Measurements from ENCODE around the gene WDR72. TPM values are rescaled to one million over a fixed set of nuclear protein-coding genes. Genes with fewer than 3 reads are reported as not detected.

The WDR72 gene
- total and polyA plus RNA-seq, 2 donors (not counting 1 experiment from before 2014, with no cell fraction given): not detected

GRCh38 chr15:53757906-53758305, 1.6 kb downstream of the WDR72 start:
- no peaks in the 10 kb centered on the region for H3K4me1 ChIP-seq (ENCODE audit: control insufficient read depth in 2 of 2, insufficient read depth in 2 of 2, low read length in 2 of 2)
- no peak overlapping the region for H3K4me2 ChIP-seq (replicated peaks; ENCODE audit: low read depth, low read length, poor library complexity, severe bottlenecking)
- H3K4me1 Mint-ChIP-seq: peaks cover 5% of the 10 kb centered on the region
- no peak overlapping the region for H3K9ac ChIP-seq (ENCODE audit: low read length)
- DNase-seq (no peak), ATAC-seq (ENCODE audit: low read depth) (no peak)
- H4K20me1 ChIP-seq (ENCODE audit: control insufficient read depth, insufficient read depth, low read length, poor library complexity, severe bottlenecking): no peaks in the 10 kb centered on the region
- H3K27me3 ChIP-seq (replicated peaks in 1 of 4; ENCODE audit: control extremely low read depth in 1 of 4, control insufficient read depth in 3 of 4, insufficient read depth in 4 of 4, low read length in 3 of 4): peaks cover 0 to 14% (median 4%) of the 10 kb centered on the region in 4 experiments
- WGBS (ENCODE audit: insufficient coverage): no CpG with 5 or more reads among the region's 6 CpGs
- ChIA-PET CTCF (no interaction called here), POLR2A (no interaction called here)
- H3K27ac ChIP-seq (ENCODE audit: low read length in 2 of 2): no peak overlapping the region
- H3K4me3 ChIP-seq (ENCODE audit: control extremely low read depth in 1 of 5, extremely low read depth in 1 of 5, insufficient read depth in 1 of 5, low read depth in 2 of 5, low read length in 4 of 5): no peak overlapping the region
- peaks cover 52% of the 10 kb centered on the region for H3K27me3 Mint-ChIP-seq
- no peak overlapping the region for H2AFZ ChIP-seq (ENCODE audit: insufficient read depth, low read depth, low read length, poor library complexity, severe bottlenecking)
- peaks cover 0 to 2% (median 0%) of the 10 kb centered on the region in 3 donors for H3K9me3 ChIP-seq (ENCODE audit: control extremely low read depth in 1 of 3, control insufficient read depth in 2 of 3, insufficient read depth in 1 of 3, low read length in 2 of 3)
- peaks cover 5% of the 10 kb centered on the region for H3K9me3 Mint-ChIP-seq (ENCODE audit: insufficient read depth)
- no peak overlapping the region for H3K27ac Mint-ChIP-seq
- H3K36me3 ChIP-seq (replicated peaks in 1 of 2; ENCODE audit: control extremely low read depth in 1 of 2, control insufficient read depth in 1 of 2, extremely low read depth in 1 of 2, insufficient read depth in 2 of 2, low read length in 1 of 2): no peaks in the 10 kb centered on the region
- no peak for TF ChIP-seq CTCF (IDR thresholded peaks at IDR 0.05)
- TF ChIP-seq EZH2 (IDR thresholded peaks at IDR 0.05; ENCODE audit: borderline replicate concordance, insufficient read depth, low read depth, low read length, poor library complexity, severe bottlenecking): no peak
- intact Hi-C loops (cut with micrococcal nuclease): no loop called here
- no peak overlapping the region for H3K4me3 Mint-ChIP-seq
- H3K79me2 ChIP-seq (ENCODE audit: control insufficient read depth, insufficient read depth, low read length): no peaks in the 10 kb centered on the region

GRCh38 chr15:53753813-53754212, 5.7 kb downstream of the WDR72 start:
- Mint-ChIP-seq H3K27me3 (peaks cover 25% of the 10 kb centered on the region), H3K27ac (no peak overlapping the region), H3K4me3 (no peak overlapping the region), H3K9me3 (ENCODE audit: insufficient read depth) (no peaks in the 10 kb centered on the region), H3K4me1 (peaks cover 2% of the 10 kb centered on the region)
- Histone ChIP-seq H3K79me2 (ENCODE audit: control insufficient read depth, insufficient read depth, low read length) (no peaks in the 10 kb centered on the region), H3K9me3 (ENCODE audit: control extremely low read depth in 1 of 3, control insufficient read depth in 2 of 3, insufficient read depth in 1 of 3, low read length in 2 of 3) (peaks cover 0 to under 1% (median 0%) of the 10 kb centered on the region in 3 donors), H3K9ac (ENCODE audit: low read length) (no peak overlapping the region), H3K27ac (ENCODE audit: low read length in 2 of 2) (no peak overlapping the region), H4K20me1 (ENCODE audit: control insufficient read depth, insufficient read depth, low read length, poor library complexity, severe bottlenecking) (no peaks in the 10 kb centered on the region), H3K4me3 (ENCODE audit: control extremely low read depth in 1 of 5, extremely low read depth in 1 of 5, insufficient read depth in 1 of 5, low read depth in 2 of 5, low read length in 4 of 5) (no peak overlapping the region), H3K4me1 (ENCODE audit: control insufficient read depth in 2 of 2, insufficient read depth in 2 of 2, low read length in 2 of 2) (no peaks in the 10 kb centered on the region), H3K4me2 (replicated peaks; ENCODE audit: low read depth, low read length, poor library complexity, severe bottlenecking) (no peak overlapping the region), H2AFZ (ENCODE audit: insufficient read depth, low read depth, low read length, poor library complexity, severe bottlenecking) (no peak overlapping the region), H3K36me3 (replicated peaks in 1 of 2; ENCODE audit: control extremely low read depth in 1 of 2, control insufficient read depth in 1 of 2, extremely low read depth in 1 of 2, insufficient read depth in 2 of 2, low read length in 1 of 2) (no peaks in the 10 kb centered on the region), H3K27me3 (replicated peaks in 1 of 4; ENCODE audit: control extremely low read depth in 1 of 4, control insufficient read depth in 3 of 4, insufficient read depth in 4 of 4, low read length in 3 of 4) (peaks cover 0 to 4% (median under 1%) of the 10 kb centered on the region in 4 experiments)
- intact Hi-C loops (cut with micrococcal nuclease): no loop called here
- ATAC-seq (ENCODE audit: low read depth) (no peak), DNase-seq (no peak)
- WGBS (ENCODE audit: insufficient coverage): no CpG with 5 or more reads among the region's 1 CpG
- CTCF ChIA-PET: no interaction called here
- no peak for TF ChIP-seq CTCF (IDR thresholded peaks at IDR 0.05)
- TF ChIP-seq EZH2 (IDR thresholded peaks at IDR 0.05; ENCODE audit: borderline replicate concordance, insufficient read depth, low read depth, low read length, poor library complexity, severe bottlenecking): no peak
- POLR2A ChIA-PET: no interaction called here

Measured in B cell (primary cell).